ENCODE measurements around the gene PCDHGC4. TPM values are rescaled to one million over a fixed set of nuclear protein-coding genes. Genes with fewer than 3 reads are reported as not detected.

Gene PCDHGC4
- total and polyA plus RNA-seq, 2 of the 8 experiments (the other 6 are each of a cell fraction or from before 2014, with no cell fraction given), result 2.1 to 2.4 TPM

DNA sequence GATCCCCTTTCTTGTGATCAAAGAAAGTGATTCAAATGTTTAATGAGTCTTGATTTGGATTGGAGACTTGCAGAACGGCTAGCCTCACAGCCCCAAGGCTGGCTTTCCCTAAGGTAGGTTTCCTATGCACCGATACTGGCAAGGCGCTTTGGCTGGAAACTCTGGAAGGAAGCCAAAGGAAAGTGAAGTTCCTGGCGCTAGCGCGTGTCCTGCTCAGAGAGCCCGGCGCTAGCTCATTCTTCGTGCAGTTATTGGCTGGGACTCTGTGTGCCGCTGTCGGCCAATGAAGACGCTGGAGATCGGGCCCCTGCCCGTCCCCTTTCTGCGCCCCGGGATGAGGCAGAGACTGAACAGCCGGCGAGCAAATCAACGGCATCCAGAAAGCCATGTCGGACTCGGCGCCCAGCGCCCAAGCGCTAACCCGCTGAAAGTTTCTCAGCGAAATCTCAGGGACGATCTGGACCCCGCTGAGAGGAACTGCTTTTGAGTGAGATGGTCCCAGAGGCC lies 9.2 kb upstream of the PCDHGC4 start, which contains the start of gene PCDHGC3 (continued):
- TF ChIP-seq, protein P1, sequence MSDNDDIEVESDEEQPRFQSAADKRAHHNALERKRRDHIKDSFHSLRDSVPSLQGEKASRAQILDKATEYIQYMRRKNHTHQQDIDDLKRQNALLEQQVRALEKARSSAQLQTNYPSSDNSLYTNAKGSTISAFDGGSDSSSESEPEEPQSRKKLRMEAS (IDR thresholded peaks at IDR 0.05), result peak; percentile 89
- no peak for TF ChIP-seq SIRT6 (IDR thresholded peaks at IDR 0.05; ENCODE audit: low read length)
- TF ChIP-seq, protein P2, sequence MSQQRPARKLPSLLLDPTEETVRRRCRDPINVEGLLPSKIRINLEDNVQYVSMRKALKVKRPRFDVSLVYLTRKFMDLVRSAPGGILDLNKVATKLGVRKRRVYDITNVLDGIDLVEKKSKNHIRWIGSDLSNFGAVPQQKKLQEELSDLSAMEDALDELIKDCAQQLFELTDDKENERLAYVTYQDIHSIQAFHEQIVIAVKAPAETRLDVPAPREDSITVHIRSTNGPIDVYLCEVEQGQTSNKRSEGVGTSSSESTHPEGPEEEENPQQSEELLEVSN (IDR thresholded peaks at IDR 0.05), result peak; percentile 83
